GM13977 (cell line): ENCODE data around the gene ZNF512B.

Experiments
- DNase-seq: peaks from one replicate; pipeline ENCODE4 v3.0.0; 2012; ENCODE audit warnings: low spot score
- CTCF ChIP-seq: IDR thresholded peaks from 2 replicates; pipeline ENCODE4 v1.5.1; 2012; ENCODE audit warnings: mild to moderate bottlenecking, control low read depth; ENCODE audit not compliant: insufficient read depth; ENCODE audit errors: extremely low read depth, missing control alignments
- in situ Hi-C: fragments of 300-500 bp; cut with MboI; formaldehyde crosslinking; loops from one replicate; pipeline ENCODE4 v1.12.0; 2022; ENCODE audit warnings: low sequenced_read_pairs, low pct_unique_long_range_greater_than_20kb, mixed read lengths, inconsistent platforms; ENCODE audit not compliant: unreplicated experiment

ZNF512B gene

GRCh38 chr20:63937596-63937995, 32.1 kb downstream of the ZNF512B start:
- TF ChIP-seq CTCF, result no peak
- in situ Hi-C loops, result no loop called here
- DNase-seq, result no peak

GRCh38 chr20:63935447-63935846, 34.3 kb downstream of the ZNF512B start:
- DNase-seq, result no peak
- TF ChIP-seq CTCF, result no peak
- in situ Hi-C loops, result no loop called here

- TF ChIP-seq CTCF, result no peak
- in situ Hi-C loops, result no loop called here
- no peak for DNase-seq
Observed at GRCh38 chr20:63934271-63935068, 35.3 kb downstream of the ZNF512B start.

GRCh38 chr20:63933646-63934045, 36.1 kb downstream of the ZNF512B start:
- no peak for DNase-seq
- TF ChIP-seq CTCF, result no peak
- in situ Hi-C loops, result no loop called here

- in situ Hi-C loops, result no loop called here
- no peak for TF ChIP-seq CTCF
- no peak for DNase-seq
Observed at GRCh38 chr20:63932606-63933160, 37.0 kb downstream of the ZNF512B start.

GRCh38 chr20:63931735-63932134, 38.0 kb downstream of the ZNF512B start:
- no peak for TF ChIP-seq CTCF
- in situ Hi-C loops, result no loop called here
- DNase-seq, result no peak
